ENCODE measurements around the gene WAPL. TPM values are rescaled to one million over a fixed set of nuclear protein-coding genes. Genes with fewer than 3 reads are reported as not detected.

Gene WAPL
- total RNA-seq, 1 donor from 2014 or later: 79.4 TPM

DNA sequence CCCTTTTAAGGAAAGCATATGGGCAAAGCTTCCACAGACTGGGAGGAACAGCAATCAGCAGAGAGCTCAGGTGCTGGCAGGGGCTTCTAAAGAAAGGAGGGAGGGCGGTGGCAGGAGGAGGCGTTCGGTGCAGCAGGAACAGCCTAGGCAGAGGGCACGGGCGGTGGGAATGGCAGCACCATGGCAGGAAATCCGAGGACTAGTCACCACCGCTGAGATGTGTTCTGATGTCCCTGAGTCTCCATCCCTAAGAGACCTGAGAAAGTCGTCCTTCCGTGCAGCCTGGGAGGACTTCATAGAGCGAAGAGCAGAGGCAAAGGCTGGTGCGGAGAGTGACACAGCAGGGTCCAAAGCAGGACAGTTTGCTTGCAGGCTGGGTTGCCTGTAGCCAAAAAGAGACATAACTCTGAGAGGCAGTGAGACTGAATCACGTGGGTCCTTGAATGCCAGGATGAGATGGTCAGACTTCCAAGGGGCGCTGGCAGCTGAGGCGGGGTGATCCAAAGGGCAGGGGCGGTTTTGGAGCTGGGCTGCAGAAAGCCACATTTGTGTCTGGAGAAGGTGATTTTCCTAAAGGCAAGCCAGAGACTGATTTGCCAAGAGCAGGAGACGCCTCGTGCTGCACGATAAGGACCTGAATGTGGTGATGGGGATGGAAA, 119.2 kb downstream of the WAPL start:
- no peak overlapping the region for H3K27ac ChIP-seq
- H3K4me2 ChIP-seq: peak overlapping the region; percentile 83

DNA sequence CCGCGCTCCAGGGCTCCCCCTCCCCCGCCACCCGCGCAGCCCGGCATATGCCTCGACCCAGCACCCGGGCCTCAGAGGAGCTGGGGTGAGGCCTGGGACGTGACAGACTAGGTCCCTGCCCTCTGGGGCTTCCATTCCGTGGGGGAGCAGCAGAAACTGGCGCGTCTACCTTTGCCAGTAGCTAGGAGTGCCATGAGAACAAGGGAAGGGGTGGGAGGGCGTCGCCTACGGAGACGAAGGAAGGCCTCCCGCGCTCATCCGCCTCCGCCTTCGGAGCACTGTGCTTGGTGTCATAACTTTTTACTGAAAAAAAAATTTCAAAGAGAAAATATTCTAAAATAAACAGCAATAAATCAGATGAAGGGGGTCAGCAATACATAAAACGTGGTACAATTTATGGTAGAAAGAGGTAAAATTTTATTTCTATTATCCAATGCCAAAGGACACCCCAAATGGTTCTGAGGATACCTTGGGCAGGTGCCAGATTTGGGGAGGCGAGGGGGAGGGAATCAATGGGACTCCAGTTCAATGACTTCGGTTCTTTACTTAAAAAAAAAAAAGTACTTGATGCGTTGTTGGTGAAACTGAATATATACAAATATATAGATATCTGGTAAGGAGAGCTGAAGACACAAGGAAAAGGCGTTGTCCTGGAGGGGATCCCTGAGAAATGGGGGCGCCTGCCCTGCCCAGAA, 119.9 kb downstream of the WAPL start:
- peak overlapping the region; percentile 88 for H2AFZ ChIP-seq (replicated peaks)
- H3K4me3 ChIP-seq: peak overlapping the region; percentile 48
- peak overlapping the region; percentile 83 for H3K4me2 ChIP-seq
- H3F3A ChIP-seq (ENCODE audit: low read depth): peaks cover 10% of the 10 kb centered on the region
- H4K20me1 ChIP-seq (ENCODE audit: low read depth): no peaks in the 10 kb centered on the region
- TF ChIP-seq EZH2 (IDR thresholded peaks at IDR 0.05) (peak; percentile 74), EZH2phosphoT487 (IDR thresholded peaks at IDR 0.05) (peak; percentile 27)
- TF ChIP-seq, protein P1, sequence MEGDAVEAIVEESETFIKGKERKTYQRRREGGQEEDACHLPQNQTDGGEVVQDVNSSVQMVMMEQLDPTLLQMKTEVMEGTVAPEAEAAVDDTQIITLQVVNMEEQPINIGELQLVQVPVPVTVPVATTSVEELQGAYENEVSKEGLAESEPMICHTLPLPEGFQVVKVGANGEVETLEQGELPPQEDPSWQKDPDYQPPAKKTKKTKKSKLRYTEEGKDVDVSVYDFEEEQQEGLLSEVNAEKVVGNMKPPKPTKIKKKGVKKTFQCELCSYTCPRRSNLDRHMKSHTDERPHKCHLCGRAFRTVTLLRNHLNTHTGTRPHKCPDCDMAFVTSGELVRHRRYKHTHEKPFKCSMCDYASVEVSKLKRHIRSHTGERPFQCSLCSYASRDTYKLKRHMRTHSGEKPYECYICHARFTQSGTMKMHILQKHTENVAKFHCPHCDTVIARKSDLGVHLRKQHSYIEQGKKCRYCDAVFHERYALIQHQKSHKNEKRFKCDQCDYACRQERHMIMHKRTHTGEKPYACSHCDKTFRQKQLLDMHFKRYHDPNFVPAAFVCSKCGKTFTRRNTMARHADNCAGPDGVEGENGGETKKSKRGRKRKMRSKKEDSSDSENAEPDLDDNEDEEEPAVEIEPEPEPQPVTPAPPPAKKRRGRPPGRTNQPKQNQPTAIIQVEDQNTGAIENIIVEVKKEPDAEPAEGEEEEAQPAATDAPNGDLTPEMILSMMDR (IDR thresholded peaks at IDR 0.05): no peak
- no peaks in the 10 kb centered on the region for H3K36me3 ChIP-seq
- Mint-ChIP-seq H3K4me3 (peak overlapping the region; percentile 75), H3K9me3 (peaks cover 5% of the 10 kb centered on the region), H3K4me1 (peaks cover 17% of the 10 kb centered on the region), H3K27me3 (ENCODE audit: insufficient read depth, low read depth) (peaks cover 32% of the 10 kb centered on the region), H3K27ac (no peak overlapping the region), H3K36me3 (no peaks in the 10 kb centered on the region)
- H3K4me1 ChIP-seq: peaks cover 11% of the 10 kb centered on the region
- H3K79me2 ChIP-seq (ENCODE audit: low read depth): no peaks in the 10 kb centered on the region
- peaks cover 3% of the 10 kb centered on the region for H3K9me3 ChIP-seq (ENCODE audit: low read depth)
- no peak overlapping the region for H3K9ac ChIP-seq
- H3K27ac ChIP-seq: no peak overlapping the region
- DNase-seq (ENCODE audit: low spot score): peak; percentile 38
- H3K27me3 ChIP-seq: peaks cover 78% of the 10 kb centered on the region

More for the DNA sequence above, 119.2 kb downstream of the WAPL start:
- Histone ChIP-seq H3K4me3 (peak overlapping the region; percentile 48), H3K36me3 (no peaks in the 10 kb centered on the region), H3K9me3 (ENCODE audit: low read depth) (peaks cover 3% of the 10 kb centered on the region), H4K20me1 (ENCODE audit: low read depth) (no peaks in the 10 kb centered on the region), H3F3A (ENCODE audit: low read depth) (peaks cover 10% of the 10 kb centered on the region), H3K9ac (no peak overlapping the region), H2AFZ (replicated peaks) (no peak overlapping the region), H3K4me1 (peaks cover 11% of the 10 kb centered on the region), H3K79me2 (ENCODE audit: low read depth) (no peaks in the 10 kb centered on the region), H3K27me3 (peaks cover 72% of the 10 kb centered on the region)
- peaks cover 17% of the 10 kb centered on the region for H3K4me1 Mint-ChIP-seq
- peak; percentile 14 for DNase-seq (ENCODE audit: low spot score)
- H3K36me3 Mint-ChIP-seq: no peaks in the 10 kb centered on the region
- no peak overlapping the region for H3K27ac Mint-ChIP-seq
- peaks cover 5% of the 10 kb centered on the region for H3K9me3 Mint-ChIP-seq
- TF ChIP-seq, protein P1 (IDR thresholded peaks at IDR 0.05): no peak
- TF ChIP-seq EZH2 (IDR thresholded peaks at IDR 0.05): no peak
- TF ChIP-seq EZH2phosphoT487 (IDR thresholded peaks at IDR 0.05): no peak
- peaks cover 32% of the 10 kb centered on the region for H3K27me3 Mint-ChIP-seq (ENCODE audit: insufficient read depth, low read depth)
- H3K4me3 Mint-ChIP-seq: peak overlapping the region; percentile 75

DNA sequence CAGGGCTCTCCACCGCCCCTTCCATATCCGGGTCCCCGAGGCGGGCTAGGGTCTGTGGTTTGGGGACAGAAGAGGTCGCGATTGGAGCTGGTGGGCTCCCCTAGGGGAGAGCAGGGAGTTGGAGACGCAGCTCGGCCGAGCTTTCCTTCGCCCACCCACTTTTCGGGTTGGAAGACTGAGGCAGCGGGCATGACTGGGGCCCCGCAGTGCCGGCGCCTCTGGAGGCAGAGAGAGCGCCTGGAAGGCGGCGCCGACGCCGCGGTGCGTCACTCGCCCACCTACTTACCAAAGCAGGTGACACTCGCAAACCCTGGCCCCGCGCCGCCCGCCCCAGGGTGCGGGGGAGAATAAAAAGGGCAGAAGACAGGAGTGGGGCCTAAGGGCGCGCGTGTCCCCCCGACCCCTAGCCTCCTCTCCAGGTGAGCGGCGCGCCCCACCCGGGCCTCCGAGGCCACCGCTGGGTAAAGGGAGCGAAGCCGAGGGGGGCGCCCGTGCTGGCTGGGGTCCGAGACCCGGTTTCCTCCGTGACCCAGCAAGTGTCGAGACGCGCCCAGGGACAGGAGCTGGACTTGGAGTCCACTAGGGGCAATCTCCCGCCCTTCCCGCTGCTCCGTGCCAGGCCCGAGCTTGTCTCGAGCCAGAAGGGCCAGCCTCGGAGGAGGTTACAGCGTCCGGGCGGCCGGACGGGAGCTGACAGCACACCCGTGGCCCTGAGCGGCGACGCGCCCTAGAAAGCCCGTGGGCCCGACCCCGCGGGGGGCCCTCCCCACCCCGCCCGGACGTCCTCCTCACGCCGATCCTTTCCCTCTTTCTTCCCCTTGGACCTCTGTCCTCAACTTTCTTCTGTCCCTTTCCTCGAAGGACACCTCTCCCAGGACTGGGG, 120.6 kb downstream of the WAPL start:
- H3K36me3 Mint-ChIP-seq: no peaks in the 10 kb centered on the region
- Histone ChIP-seq H3K4me2 (peak overlapping the region; percentile 83), H3K9me3 (ENCODE audit: low read depth) (peaks cover 3% of the 10 kb centered on the region), H3K4me1 (peaks cover 11% of the 10 kb centered on the region), H3K27me3 (peaks cover 86% of the 10 kb centered on the region), H3K9ac (no peak overlapping the region), H3K36me3 (no peaks in the 10 kb centered on the region), H3K27ac (no peak overlapping the region), H2AFZ (replicated peaks) (peak overlapping the region; percentile 88), H3K4me3 (peak overlapping the region; percentile 48), H3F3A (ENCODE audit: low read depth) (peaks cover 10% of the 10 kb centered on the region), H3K79me2 (ENCODE audit: low read depth) (no peaks in the 10 kb centered on the region), H4K20me1 (ENCODE audit: low read depth) (no peaks in the 10 kb centered on the region)
- peaks cover 32% of the 10 kb centered on the region for H3K27me3 Mint-ChIP-seq (ENCODE audit: insufficient read depth, low read depth)
- peak overlapping the region; percentile 87 for H3K4me3 Mint-ChIP-seq
- H3K27ac Mint-ChIP-seq: no peak overlapping the region
- TF ChIP-seq EZH2phosphoT487 (IDR thresholded peaks at IDR 0.05) (peak; percentile 76), EZH2 (IDR thresholded peaks at IDR 0.05) (peak; percentile 66)
- TF ChIP-seq, protein P1 (IDR thresholded peaks at IDR 0.05): peak; percentile 17
- DNase-seq (ENCODE audit: low spot score): peak; percentile 69
- H3K4me1 Mint-ChIP-seq: peaks cover 17% of the 10 kb centered on the region
- H3K9me3 Mint-ChIP-seq: peaks cover 5% of the 10 kb centered on the region
